A549 (cell line): Measurements from ENCODE around the gene JHY. TPM values are rescaled to one million over a fixed set of nuclear protein-coding genes. Genes with fewer than 3 reads are reported as not detected.

Experiments
- ATAC-seq, 2 experiments: fragments of 200-7000 bp in 1 of 2; fragments of >200 bp in 1 of 2; cut with Nextera tagmentation in 1 of 2; cut with Tn5 transposase in 1 of 2; 3 replicates each; pipeline versions ENCODE4 v1.8.0 to v1.9.1; 2018 to 2020; ENCODE audit warnings: mild to moderate bottlenecking in 1 of 2, moderate library complexity in 1 of 2
- CTCF ChIA-PET: fragments of 300-600 bp; sonication (Branson Sonifier 250); formaldehyde crosslinking; extraction: SDS; loops from one replicate; lab custom pipeline; 2021; ENCODE audit warnings: antibody characterized with exemption, inconsistent platforms; lab: Yijun Ruan, JAX
- POLR2A ChIA-PET: fragments of 350-600 bp; formaldehyde crosslinking; extraction: SDS; loops from one replicate; lab custom pipeline; 2021; ENCODE audit warnings: antibody characterized with exemption, inconsistent platforms; lab: Yijun Ruan, JAX
- DNase-seq, 2 experiments: peaks; one replicate each; pipeline versions ENCODE4 v3.0.0 to v3.0.0-alpha.2; 2011 to 2016; ENCODE audit warnings: low read depth in 1 of 2, low spot score in 1 of 2
- FAIRE-seq: peaks from 2 replicates; lab custom pipeline; 2011; peaks lifted over from hg19 to GRCh38; lab: Jason Lieb, UNC
- H3K27ac ChIP-seq, 2 experiments: fragments of >200 bp; sonication (Bioruptor Twin); formaldehyde crosslinking; 3 replicates each; pipeline ENCODE4 v1.5.1; 2016 to 2017
- H3K4me1 ChIP-seq: fragments of >200 bp; sonication (Bioruptor Twin); formaldehyde crosslinking; 3 replicates; pipeline ENCODE4 v1.6.1; 2016
- H3K4me2 ChIP-seq: fragments of >200 bp; sonication (Bioruptor Twin); formaldehyde crosslinking; 3 replicates; pipeline ENCODE4 v1.6.1; 2016
- H3K4me3 ChIP-seq: fragments of >200 bp; sonication (Bioruptor Twin); formaldehyde crosslinking; 3 replicates; pipeline ENCODE4 v1.5.1; 2016
- H3K9me3 ChIP-seq: fragments of >200 bp; sonication (Bioruptor Twin); formaldehyde crosslinking; 3 replicates; pipeline ENCODE4 v1.6.1; 2016
- CEBPB ChIP-seq, 2 experiments: fragments of >200 bp in 1 of 2; sonication (Bioruptor Twin) in 1 of 2; formaldehyde crosslinking in 1 of 2; IDR thresholded peaks; 2 replicates each; pipeline ENCODE4 v1.6.1; 2012 to 2016
- CHD2 ChIP-seq: fragments of 150-350 bp; IDR thresholded peaks from 2 replicates; pipeline ENCODE4 v1.6.1; 2014; ENCODE audit warnings: low read length; ENCODE audit not compliant: partially characterized antibody
- CHD4 ChIP-seq: fragments of 200-600 bp; sonication (generic); IDR thresholded peaks from 2 replicates; pipeline ENCODE4 v1.6.1; 2016; ENCODE audit warnings: antibody characterized with exemption, mild to moderate bottlenecking, borderline replicate concordance
- EHF ChIP-seq: fragments of 250-450 bp; sonication (Bioruptor Pico); IDR thresholded peaks from 2 replicates; pipeline ENCODE4 v1.5.0; 2020; ENCODE audit warnings: mild to moderate bottlenecking
- EHMT2 ChIP-seq: fragments of 200-600 bp; sonication (generic); IDR thresholded peaks from 2 replicates; pipeline ENCODE4 v1.6.1; 2016; ENCODE audit warnings: antibody characterized with exemption, low read depth, mild to moderate bottlenecking, moderate library complexity
- ELK1 ChIP-seq: fragments of 150-350 bp; IDR thresholded peaks from 2 replicates; pipeline ENCODE4 v1.6.1; 2014; ENCODE audit warnings: low read depth, mild to moderate bottlenecking, low read length
- ESRRA ChIP-seq: fragments of 150-350 bp; IDR thresholded peaks from 2 replicates; pipeline ENCODE4 v1.6.1; 2014; ENCODE audit warnings: mild to moderate bottlenecking, low read length, borderline replicate concordance
- FOSL2 ChIP-seq, 2 experiments: fragments of 450-650 bp in 1 of 2; fragments of >200 bp in 1 of 2; sonication (Bioruptor Twin) in 1 of 2; formaldehyde crosslinking; IDR thresholded peaks; 2 replicates each; pipeline versions ENCODE4 v1.5.0 to v1.6.1; 2016 to 2020; ENCODE audit warnings: mild to moderate bottlenecking in 1 of 2, moderate library complexity in 1 of 2
- FOXS1 ChIP-seq: fragments of 250-450 bp; sonication (Bioruptor Pico); IDR thresholded peaks from 2 replicates; pipeline ENCODE4 v1.5.0; 2020; ENCODE audit warnings: mild to moderate bottlenecking, moderate library complexity
- HES2 ChIP-seq: fragments of >200 bp; sonication (Bioruptor Twin); formaldehyde crosslinking; IDR thresholded peaks from 2 replicates; pipeline ENCODE4 v1.6.1; 2016
- HEYL ChIP-seq: fragments of 250-450 bp; sonication (Bioruptor Pico); IDR thresholded peaks from 2 replicates; pipeline ENCODE4 v1.8.0; 2021; ENCODE audit warnings: mild to moderate bottlenecking, moderate library complexity
- HMGXB4 ChIP-seq: fragments of 250-450 bp; sonication (Bioruptor Pico); IDR thresholded peaks from 2 replicates; pipeline ENCODE4 v1.5.0; 2021; ENCODE audit warnings: mild to moderate bottlenecking, moderate library complexity, borderline replicate concordance
- HOXA7 ChIP-seq: fragments of 250-450 bp; sonication (Bioruptor Pico); IDR thresholded peaks from 2 replicates; pipeline ENCODE4 v1.5.0; 2020; ENCODE audit warnings: mild to moderate bottlenecking, moderate library complexity
- HOXB5 ChIP-seq: fragments of 250-450 bp; sonication (Bioruptor Pico); IDR thresholded peaks from 2 replicates; pipeline ENCODE4 v1.5.0; 2020; ENCODE audit warnings: mild to moderate bottlenecking, moderate library complexity
- JUN ChIP-seq, 2 experiments: fragments of >200 bp; sonication (Bioruptor Twin); formaldehyde crosslinking; IDR thresholded peaks; 2 replicates in 1 of 2; 3 replicates in 1 of 2; pipeline ENCODE4 v1.6.1; 2016 to 2017
- JUNB ChIP-seq: fragments of >200 bp; sonication (Bioruptor Twin); formaldehyde crosslinking; IDR thresholded peaks from 2 replicates; pipeline ENCODE4 v1.6.1; 2016
- MYC ChIP-seq: IDR thresholded peaks from 2 replicates; pipeline ENCODE4 v1.6.1; 2012; ENCODE audit warnings: mild to moderate bottlenecking, inconsistent platforms, low read length, improper control_type of control experiment, borderline replicate concordance
- NFE2L2 ChIP-seq: fragments of 150-350 bp; conservative IDR thresholded peaks from 2 replicates; pipeline ENCODE4 v1.6.1; 2014; ENCODE audit warnings: low read length
- RAD21 ChIP-seq, 2 experiments: fragments of >200 bp in 1 of 2; sonication (Bioruptor Twin) in 1 of 2; formaldehyde crosslinking in 1 of 2; IDR thresholded peaks in 1 of 2; conservative IDR thresholded peaks in 1 of 2; 2 replicates in 1 of 2; 3 replicates in 1 of 2; pipeline ENCODE4 v1.6.1; 2012 to 2018; ENCODE audit warnings: inconsistent platforms in 1 of 2
- SMC3 ChIP-seq: fragments of >200 bp; sonication (Bioruptor Twin); formaldehyde crosslinking; IDR thresholded peaks from 3 replicates; pipeline ENCODE4 v1.6.1; 2018; ENCODE audit warnings: inconsistent platforms
- TP53 ChIP-seq: fragments of 250-450 bp; sonication (Bioruptor Pico); IDR thresholded peaks from 2 replicates; pipeline ENCODE4 v1.5.0; 2021; ENCODE audit warnings: mild to moderate bottlenecking, moderate library complexity
- ZFP36 ChIP-seq: fragments of 450-650 bp; IDR thresholded peaks from 2 replicates; pipeline ENCODE4 v1.6.1; 2014; ENCODE audit warnings: borderline replicate concordance; ENCODE audit not compliant: partially characterized antibody
- WGBS: methylation state at CpG from one replicate; pipeline ENCODE4 v1.1.6; 2017; ENCODE audit errors: missing lambda C conversion rate; 5-methylcytosine and 5-hydroxymethylcytosine counted together
- polyA minus RNA-seq: library from RNA; depleted of rRNA, polyadenylated mRNA; stranded (reverse); fragments of >200 nt; gene quantifications from 2 replicates; pipeline ENCODE4 v1.2.3, GENCODE V29; 2011; rRNA and poly(A)+ RNA removed
- polyA plus RNA-seq, 4 experiments: library from polyadenylated mRNA; depleted of rRNA in 3 of 4; stranded (reverse); fragments of >200 nt; fragmentation: RNase III in 1 of 4; extraction: RNeasy Plus Mini Kit Qiagen cat#74134 plus additional on column Dnase treatment in 1 of 4; gene quantifications; 2 replicates in 3 of 4; 3 replicates in 1 of 4; pipeline ENCODE4 v1.2.3, GENCODE V29; 2011 to 2017

Gene JHY
- polyA plus RNA-seq (2011; rRNA removed) = 6.4 and 6.9 TPM in 2 replicates
- 2.0 and 2.1 TPM in 2 replicates for polyA plus RNA-seq (2012; cell fraction: cytosol; rRNA removed)
- 0.61 and 0.88 TPM in 2 replicates for polyA plus RNA-seq (2012; cell fraction: nucleus; rRNA removed)
- polyA plus RNA-seq (2017; fragmentation: RNase III; extraction: RNeasy Plus Mini Kit Qiagen cat#74134 plus additional on column Dnase treatment) = 3.1 to 3.4 TPM (median 3.4 TPM) in 3 replicates
- 3.4 and 3.8 TPM in 2 replicates for polyA minus RNA-seq

DNA sequence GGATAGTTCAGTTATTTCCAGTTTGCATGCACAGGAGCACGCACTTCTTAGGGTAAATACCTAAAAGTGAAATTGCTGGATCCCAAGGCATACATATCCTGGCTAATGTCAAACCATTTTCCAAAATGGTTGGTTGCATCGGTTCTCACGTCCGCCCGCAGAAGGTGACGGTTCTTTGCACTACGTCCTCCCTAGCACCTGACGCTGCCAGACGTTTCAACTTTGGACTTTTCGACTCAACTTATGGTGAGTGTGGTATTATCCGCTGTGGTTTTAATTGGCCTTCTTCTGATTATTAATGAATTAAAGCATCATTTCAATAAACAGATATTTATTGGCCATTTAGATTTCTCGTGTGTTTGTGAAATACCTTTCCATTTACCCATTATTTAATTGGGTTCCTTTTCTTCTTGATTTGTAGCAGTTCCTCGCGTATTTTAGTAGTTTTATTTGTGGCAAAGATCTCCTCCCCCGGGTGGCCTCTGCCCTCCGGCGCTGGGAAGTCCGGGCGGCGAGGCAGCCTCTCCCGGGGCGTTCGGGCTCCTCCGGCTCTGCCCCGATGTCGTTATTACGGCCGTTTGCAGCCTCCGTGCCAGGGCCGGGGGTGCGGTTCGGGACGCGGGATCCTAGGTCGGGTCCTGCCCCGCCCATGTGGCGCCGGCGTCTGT lies at the start of gene JHY:
Gene JHY (plus strand): TSS at position 571 of the 668 bp plus-strand sequence. CDS start 3,091 bp downstream, outside the sequence.
- peak in 1 of 2 experiments; percentile 86; a peak in 3 of 6 replicates for ATAC-seq
- Histone ChIP-seq H3K4me2 (peak within 1 kb of the TSS; percentile 90), H3K4me1 (peaks cover 21% of the 10 kb centered on the region; the same call in 2 of the 3 replicates), H3K4me3 (peak within 1 kb of the TSS; percentile 88), H3K27ac (peak within 1 kb of the TSS; percentile 97 to 98), H3K9me3 (no peaks in the 10 kb centered on the region)
- WGBS = 35% methylated on average over 21 of the region's 39 CpGs
- FAIRE-seq = no peak
- CTCF ChIA-PET = no interaction called here
- peak; percentile 46 to 56 for DNase-seq
- no peak for TF ChIP-seq HES2
- TF ChIP-seq HEYL (CRISPR knock-in tag) = no peak
- TF ChIP-seq NFE2L2 = no peak
- TF ChIP-seq ELK1 = no peak
- TF ChIP-seq CHD2 = no peak
- no peak for TF ChIP-seq RAD21 (conservative IDR thresholded peaks at IDR 0.05 in 1 of 2, IDR thresholded peaks at IDR 0.05 in 1 of 2)
- TF ChIP-seq HOXA7 (CRISPR knock-in tag) = no peak
- no peak for TF ChIP-seq JUN (IDR thresholded peaks at IDR 0.05)
- TF ChIP-seq EHMT2 = no peak
- TF ChIP-seq JUNB = no peak
- no peak for TF ChIP-seq CEBPB (IDR thresholded peaks at IDR 0.05)
- TF ChIP-seq HOXB5 = no peak
- TF ChIP-seq TP53 (CRISPR knock-in tag) = no peak
- no peak for TF ChIP-seq SMC3
- TF ChIP-seq HMGXB4 (CRISPR knock-in tag) = no peak
- no peak for TF ChIP-seq FOSL2 (IDR thresholded peaks at IDR 0.05)
- no peak for TF ChIP-seq FOSL2 (CRISPR knock-in tag; IDR thresholded peaks at IDR 0.05)
- no peak for TF ChIP-seq MYC
- TF ChIP-seq ESRRA = no peak
- no peak for TF ChIP-seq EHF (CRISPR knock-in tag)
- POLR2A ChIA-PET = interaction anchor here (1.0 kb wide), 1 partner anchor 180 kb away, joined by 3 read pairs; the partner anchor contains the start of gene HSPA8

- no peak overlapping the region for H3K4me3 ChIP-seq
- no peak for DNase-seq
- ChIA-PET CTCF (interaction anchor here (3.6 kb wide), 1 partner anchor 20 kb away, joined by 14 read pairs; no protein-coding TSS in a partner anchor), POLR2A (no interaction called here)
- FAIRE-seq = no peak
- no peaks in the 10 kb centered on the region for H3K4me1 ChIP-seq
- no peak for ATAC-seq
- no peaks in the 10 kb centered on the region for H3K9me3 ChIP-seq
- TF ChIP-seq TP53 (CRISPR knock-in tag) (no peak), JUN (IDR thresholded peaks at IDR 0.05) (no peak), MYC (no peak), CEBPB (IDR thresholded peaks at IDR 0.05) (no peak), HEYL (CRISPR knock-in tag) (no peak), ZFP36 (no peak), CHD4 (no peak), FOXS1 (CRISPR knock-in tag) (no peak)
- 86% methylated on average over 7 of the region's 7 CpGs for WGBS
- H3K27ac ChIP-seq = no peak overlapping the region
- no peak overlapping the region for H3K4me2 ChIP-seq
Observed at GRCh38 chr11:122833846-122834464, 48.6 kb upstream of the JHY start.
